H1 (cell line): Measurements from ENCODE around the gene LRIT2. TPM values are rescaled to one million over a fixed set of nuclear protein-coding genes. Genes with fewer than 3 reads are reported as not detected.

Source experiments
- CTCF ChIA-PET: fragments of 300-600 bp; sonication (Branson Sonifier 250); formaldehyde crosslinking; loops from one replicate; lab custom pipeline; 2021; ENCODE audit not compliant: partially characterized antibody; lab: Charles Lee
- POLR2A ChIA-PET: fragments of 300-600 bp; sonication (Branson Sonifier 250); formaldehyde crosslinking; loops from one replicate; lab custom pipeline; 2021; ENCODE audit warnings: inconsistent platforms; ENCODE audit not compliant: partially characterized antibody; lab: Charles Lee
- DNase-seq, 2 experiments: peaks; one replicate each; pipeline versions ENCODE4 v3.0.0 to v3.0.0-alpha.2; 2010 to 2022; ENCODE audit warnings: low spot score in 2 of 2, low read depth in 1 of 2, mixed read lengths in 1 of 2
- FAIRE-seq: peaks from 2 replicates; lab custom pipeline; 2011; peaks lifted over from hg19 to GRCh38; lab: Jason Lieb, UNC
- H2AFZ ChIP-seq: 2 replicates; pipeline ENCODE4 v1.8.1; 2012; ENCODE audit warnings: low read length, inconsistent platforms
- H2AK5ac ChIP-seq: 2 replicates; pipeline ENCODE4 v1.6.1; 2013; ENCODE audit warnings: low read depth, low read length
- H2BK120ac ChIP-seq: replicated peaks from 2 replicates; pipeline ENCODE3; 2013; ENCODE audit warnings: low read depth, low read length, inconsistent platforms
- H2BK12ac ChIP-seq: 2 replicates; pipeline ENCODE4 v1.6.1; 2013; ENCODE audit warnings: low read depth, low read length
- H2BK15ac ChIP-seq: 2 replicates; pipeline ENCODE4 v1.6.1; 2013; ENCODE audit warnings: low read length
- H2BK20ac ChIP-seq: 2 replicates; pipeline ENCODE4 v1.6.1; 2013; ENCODE audit warnings: low read length
- H2BK5ac ChIP-seq: 2 replicates; pipeline ENCODE4 v1.6.1; 2013; ENCODE audit warnings: low read depth, low read length
- H3K14ac ChIP-seq: 2 replicates; pipeline ENCODE4 v1.6.1; 2013; ENCODE audit warnings: inconsistent platforms; ENCODE audit not compliant: insufficient read length
- H3K18ac ChIP-seq: 2 replicates; pipeline ENCODE4 v1.6.1; 2013; ENCODE audit warnings: low read length; ENCODE audit errors: extremely low read depth
- H3K23ac ChIP-seq: 2 replicates; pipeline ENCODE4 v1.6.1; 2013; ENCODE audit warnings: inconsistent platforms; ENCODE audit not compliant: insufficient read length
- H3K23me2 ChIP-seq: 2 replicates; pipeline ENCODE4 v1.6.1; 2013; ENCODE audit warnings: low read depth, low read length
- H3K27ac ChIP-seq: 2 replicates; pipeline ENCODE4 v1.6.1; 2011; ENCODE audit warnings: low read depth, low read length, inconsistent platforms
- H3K27me3 ChIP-seq, 4 experiments: replicated peaks in 1 of 4; 1 replicate in 1 of 4; 2 replicates in 3 of 4; pipeline versions ENCODE4 v1.6.1 to v1.8.1; 2011 to 2013; ENCODE audit warnings: low read length in 3 of 4, mild to moderate bottlenecking in 3 of 4, inconsistent platforms in 2 of 4, mixed read lengths in 2 of 4, moderate library complexity in 1 of 4; ENCODE audit not compliant: control insufficient read depth in 3 of 4, insufficient read depth in 3 of 4; ENCODE audit errors: extremely low read depth in 1 of 4
- H3K36me3 ChIP-seq, 4 experiments: 2 replicates each; pipeline versions ENCODE4 v1.6.1 to v1.8.1; 2011 to 2013; ENCODE audit warnings: mild to moderate bottlenecking in 4 of 4, low read length in 3 of 4, moderate library complexity in 2 of 4, control low read depth in 1 of 4, inconsistent platforms in 1 of 4; ENCODE audit not compliant: insufficient read depth in 4 of 4, control insufficient read depth in 2 of 4
- H3K4ac ChIP-seq: replicated peaks from 2 replicates; pipeline ENCODE3; 2013; ENCODE audit warnings: low read length, low read depth, mixed read lengths, inconsistent platforms; ENCODE audit not compliant: insufficient read length
- H3K4me1 ChIP-seq, 4 experiments: replicated peaks in 1 of 4; 1 replicate in 1 of 4; 2 replicates in 3 of 4; pipeline versions ENCODE4 v1.6.1 to v1.8.1; 2011 to 2013; ENCODE audit warnings: low read length in 3 of 4, inconsistent platforms in 2 of 4, mixed read lengths in 1 of 4; ENCODE audit not compliant: insufficient read depth in 4 of 4, control insufficient read depth in 3 of 4
- H3K4me2 ChIP-seq, 2 experiments: 2 replicates each; pipeline versions ENCODE4 v1.6.1 to v1.8.1; 2011 to 2013; ENCODE audit warnings: low read depth in 2 of 2, low read length in 2 of 2, control low read depth in 1 of 2, inconsistent platforms in 1 of 2, mild to moderate bottlenecking in 1 of 2; ENCODE audit not compliant: insufficient read depth in 1 of 2
- H3K4me3 ChIP-seq, 4 experiments: fragments of 200-600, 300-600 bp in 1 of 4; sonication (generic), shearing (Covaris generic), sonication (Bioruptor Twin) in 1 of 4; 2 replicates each; pipeline versions ENCODE4 v1.5.1 to v1.8.1; 2011 to 2016; ENCODE audit warnings: low read length in 4 of 4, low read depth in 3 of 4, control low read depth in 2 of 4, inconsistent platforms in 2 of 4, mild to moderate bottlenecking in 2 of 4, mixed read lengths in 1 of 4, moderate library complexity in 1 of 4; ENCODE audit not compliant: insufficient read depth in 2 of 4; ENCODE audit errors: extremely low read depth in 1 of 4
- H3K56ac ChIP-seq: replicated peaks from 2 replicates; pipeline ENCODE3; 2013; ENCODE audit warnings: low read depth, mild to moderate bottlenecking, mixed read lengths, low read length, inconsistent platforms; ENCODE audit not compliant: insufficient read length
- H3K79me1 ChIP-seq: 2 replicates; pipeline ENCODE4 v1.6.1; 2013; ENCODE audit warnings: low read depth, low read length, control low read depth
- H3K79me2 ChIP-seq, 2 experiments: 2 replicates each; pipeline versions ENCODE4 v1.6.1 to v1.8.1; 2012 to 2013; ENCODE audit warnings: low read length in 2 of 2, mild to moderate bottlenecking in 2 of 2, inconsistent platforms in 1 of 2; ENCODE audit not compliant: insufficient read depth in 2 of 2, control insufficient read depth in 1 of 2
- H3K9ac ChIP-seq, 4 experiments: replicated peaks in 1 of 4; 1 replicate in 1 of 4; 2 replicates in 3 of 4; pipeline versions ENCODE4 v1.6.1 to v1.8.1; 2011 to 2013; ENCODE audit warnings: low read depth in 3 of 4, low read length in 3 of 4, control low read depth in 2 of 4, mild to moderate bottlenecking in 2 of 4, moderate library complexity in 2 of 4, inconsistent platforms in 1 of 4; ENCODE audit errors: extremely low read depth in 1 of 4
- H3K9me3 ChIP-seq, 2 experiments: 2 replicates each; pipeline versions ENCODE4 v1.6.1 to v1.8.1; 2012 to 2013; ENCODE audit warnings: mild to moderate bottlenecking in 2 of 2, moderate library complexity in 2 of 2, control low read depth in 1 of 2, inconsistent platforms in 1 of 2, low read depth in 1 of 2, low read length in 1 of 2, mixed read lengths in 1 of 2; ENCODE audit not compliant: insufficient read depth in 2 of 2
- H4K20me1 ChIP-seq, 2 experiments: replicated peaks in 1 of 2; 2 replicates each; pipeline versions ENCODE3 to v1.8.1; 2011 to 2013; ENCODE audit warnings: inconsistent platforms in 2 of 2, low read length in 2 of 2, mild to moderate bottlenecking in 1 of 2; ENCODE audit not compliant: insufficient read depth in 2 of 2, control insufficient read depth in 1 of 2
- H4K5ac ChIP-seq: 2 replicates; pipeline ENCODE4 v1.6.1; 2013; ENCODE audit warnings: low read length, low read depth, mixed read lengths, inconsistent platforms; ENCODE audit not compliant: insufficient read length
- H4K8ac ChIP-seq: 2 replicates; pipeline ENCODE4 v1.8.0; 2013; ENCODE audit warnings: mild to moderate bottlenecking, moderate library complexity, low read length, inconsistent platforms; ENCODE audit not compliant: insufficient read depth; ENCODE audit errors: extremely low read depth
- H4K91ac ChIP-seq: replicated peaks from 2 replicates; pipeline ENCODE3; 2013; ENCODE audit warnings: low read length, mixed read lengths, inconsistent platforms; ENCODE audit not compliant: insufficient read length
- ASH2L ChIP-seq: fragments of 200-600, 300-600 bp; sonication (generic); IDR thresholded peaks from one replicate; pipeline ENCODE4 v1.7.1; 2017; ENCODE audit warnings: low read length
- NANOG ChIP-seq: IDR thresholded peaks from 2 replicates; pipeline ENCODE4 v1.6.1; 2011; ENCODE audit warnings: low read length, low read depth, mild to moderate bottlenecking, inconsistent platforms; ENCODE audit not compliant: insufficient read depth, poor library complexity, severe bottlenecking
- POLR2A ChIP-seq, 2 experiments: IDR thresholded peaks; 1 replicate in 1 of 2; 2 replicates in 1 of 2; pipeline ENCODE4 v1.6.1; 2011; ENCODE audit warnings: low read depth in 2 of 2, low read length in 2 of 2, mild to moderate bottlenecking in 2 of 2; ENCODE audit errors: control extremely low read depth in 1 of 2
- SP1 ChIP-seq: IDR thresholded peaks from 2 replicates; pipeline ENCODE4 v1.6.1; 2011; ENCODE audit warnings: low read depth, low read length
- TAF7 ChIP-seq: optimal IDR thresholded peaks from 2 replicates; pipeline ENCODE3; 2011; ENCODE audit warnings: low read depth, mild to moderate bottlenecking, inconsistent platforms, low read length, moderate library complexity, borderline replicate concordance
- WGBS, 2 experiments: shearing (Covaris generic) in 1 of 2; methylation state at CpG; one replicate each; pipeline versions ENCODE4 v1.1.6 to v1.1.7; 2013 to 2015; ENCODE audit warnings: low lambda C conversion rate in 2 of 2, mixed read lengths in 2 of 2, inconsistent platforms in 1 of 2, low coverage in 1 of 2, missing lambda C conversion rate in 1 of 2; ENCODE audit not compliant: insufficient replicate concordance in 2 of 2, insufficient coverage in 1 of 2, insufficient read length in 1 of 2; ENCODE audit errors: extremely low coverage in 1 of 2, missing lambda C conversion rate in 1 of 2; 5-methylcytosine and 5-hydroxymethylcytosine counted together
- polyA plus RNA-seq, 7 experiments: library from polyadenylated mRNA; depleted of rRNA in 3 of 7; stranded (reverse) in 5 of 7; unstranded in 2 of 7; fragments of >200 nt in 5 of 7; fragments of 200-250 nt in 2 of 7; gene quantifications; 1 replicate in 5 of 7; 2 replicates in 1 of 7; 4 replicates in 1 of 7; pipeline versions ENCODE4 v1.2.1 to v1.2.3, GENCODE V29; 2011 to 2013; ENCODE audit warnings: missing spikeins in 2 of 7, mixed read lengths in 2 of 7
- total RNA-seq: library from RNA; stranded (reverse); fragmentation: NEBNext Ultra II Directional; extraction: Animal tissue kit (Norgen Biotek cat#: 25700); gene quantifications from 2 replicates; pipeline ENCODE4 v1.2.1, GENCODE V29; 2021
- TF ChIP-seq, protein P1 (sequence below): IDR thresholded peaks from 2 replicates; pipeline ENCODE4 v1.6.1; 2012; ENCODE audit warnings: low read length, inconsistent platforms

The LRIT2 gene
- total and polyA plus RNA-seq, 2 of the 8 experiments (the other 6 are each of a cell fraction or from before 2014, with no cell fraction given) = not detected

DNA sequence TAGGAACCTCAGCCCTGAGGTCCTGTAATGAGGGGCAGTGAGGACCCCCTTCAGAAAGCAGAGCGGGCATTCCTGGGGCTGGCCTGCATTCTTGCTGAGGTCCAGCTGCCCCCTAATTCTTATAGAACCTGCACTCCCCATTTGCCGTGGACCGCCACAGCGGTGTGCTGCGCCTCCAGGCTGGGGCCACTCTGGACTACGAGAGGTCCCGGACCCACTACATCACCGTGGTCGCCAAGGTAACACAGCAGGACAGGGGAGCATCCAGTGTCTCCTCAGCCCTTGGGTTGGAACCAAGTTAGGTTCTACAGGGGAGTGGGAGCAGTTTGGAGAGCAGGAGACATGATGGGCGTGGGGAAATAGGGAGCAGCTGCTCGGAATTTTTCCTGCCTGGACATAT is 23.7 kb downstream of the LRIT2 start:
- no peaks in the 10 kb centered on the region for H3K9me3 ChIP-seq
- H3K14ac ChIP-seq = no peak overlapping the region
- H3K79me2 ChIP-seq = no peaks in the 10 kb centered on the region
- POLR2A ChIA-PET = interaction anchor here (0.7 kb wide), 1 partner anchor 61 kb away, joined by 3 read pairs; no protein-coding TSS in a partner anchor
- no peak overlapping the region for H2BK12ac ChIP-seq
- CTCF ChIA-PET = interaction anchor here (0.7 to 10.8 kb wide), 20 partner anchors 9 to 348 kb away, joined by 3 to 248 read pairs (median 6); partner anchors contain the start of genes CDHR1 and GHITM
- H3K23ac ChIP-seq = no peak overlapping the region
- H3K27ac ChIP-seq = no peak overlapping the region
- H3K4me1 ChIP-seq = no peaks in the 10 kb centered on the region
- H4K5ac ChIP-seq = no peak overlapping the region
- no peak overlapping the region for H2BK15ac ChIP-seq
- no peak overlapping the region for H3K56ac ChIP-seq
- TF ChIP-seq, protein P1, sequence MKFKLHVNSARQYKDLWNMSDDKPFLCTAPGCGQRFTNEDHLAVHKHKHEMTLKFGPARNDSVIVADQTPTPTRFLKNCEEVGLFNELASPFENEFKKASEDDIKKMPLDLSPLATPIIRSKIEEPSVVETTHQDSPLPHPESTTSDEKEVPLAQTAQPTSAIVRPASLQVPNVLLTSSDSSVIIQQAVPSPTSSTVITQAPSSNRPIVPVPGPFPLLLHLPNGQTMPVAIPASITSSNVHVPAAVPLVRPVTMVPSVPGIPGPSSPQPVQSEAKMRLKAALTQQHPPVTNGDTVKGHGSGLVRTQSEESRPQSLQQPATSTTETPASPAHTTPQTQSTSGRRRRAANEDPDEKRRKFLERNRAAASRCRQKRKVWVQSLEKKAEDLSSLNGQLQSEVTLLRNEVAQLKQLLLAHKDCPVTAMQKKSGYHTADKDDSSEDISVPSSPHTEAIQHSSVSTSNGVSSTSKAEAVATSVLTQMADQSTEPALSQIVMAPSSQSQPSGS = no peak
- TF ChIP-seq POLR2A (IDR thresholded peaks at IDR 0.05; ENCODE audit: control extremely low read depth in 1 of 2, low read depth in 2 of 2, low read length in 2 of 2) = no peak
- no peak for TF ChIP-seq ASH2L
- TF ChIP-seq NANOG = no peak
- TF ChIP-seq SP1 = no peak
- TF ChIP-seq TAF7 = no peak
- H4K91ac ChIP-seq = no peak overlapping the region
- H2AK5ac ChIP-seq = no peak overlapping the region
- FAIRE-seq = no peak
- H4K8ac ChIP-seq = no peak overlapping the region
- H3K4me2 ChIP-seq = no peak overlapping the region
- no peak overlapping the region for H2BK5ac ChIP-seq
- DNase-seq = no peak
- H2BK20ac ChIP-seq = no peak overlapping the region
- 94% methylated on average over 11 of the region's 11 CpGs; no CpG with 5 or more reads in 1 of the 2 experiments for WGBS, 2 experiments
- H3K4me3 ChIP-seq = no peak overlapping the region
- H2AFZ ChIP-seq = no peak overlapping the region
- H3K18ac ChIP-seq = no peak overlapping the region
- H3K4ac ChIP-seq = no peak overlapping the region
- H3K36me3 ChIP-seq = no peaks in the 10 kb centered on the region
- peaks cover 0 to 3% (median under 1%) of the 10 kb centered on the region in 4 experiments; a peak in 2 of 7 replicates for H3K27me3 ChIP-seq
- no peak overlapping the region for H2BK120ac ChIP-seq
- H3K79me1 ChIP-seq = no peaks in the 10 kb centered on the region
- H4K20me1 ChIP-seq = peaks cover 0 to 6% of the 10 kb centered on the region in 2 experiments
- H3K9ac ChIP-seq = no peak overlapping the region; a peak in 2 of 7 replicates
- H3K23me2 ChIP-seq = no peaks in the 10 kb centered on the region
